ENCODE measurements around the gene ALG2. TPM values are rescaled to one million over a fixed set of nuclear protein-coding genes. Genes with fewer than 3 reads are reported as not detected.

Gene ALG2
- total RNA-seq, 1 donor from 2014 or later: 35.4 TPM

- ATAC-seq: no peak
- Histone ChIP-seq H3K4me3 (no peak overlapping the region), H3K4me1 (peaks cover 7% of the 10 kb centered on the region), H3K36me3 (no peaks in the 10 kb centered on the region), H3K27ac (no peak overlapping the region), H3K27me3 (ENCODE audit: low read depth) (no peaks in the 10 kb centered on the region), H3K9me3 (no peaks in the 10 kb centered on the region)
- no peak for DNase-seq
- intact Hi-C loops (cut with DNase I): no loop called here
- no peak for TF ChIP-seq CTCF (IDR thresholded peaks at IDR 0.05)
Observed at GRCh38 chr9:99255651-99256050, 33.9 kb upstream of the ALG2 start.

DNA sequence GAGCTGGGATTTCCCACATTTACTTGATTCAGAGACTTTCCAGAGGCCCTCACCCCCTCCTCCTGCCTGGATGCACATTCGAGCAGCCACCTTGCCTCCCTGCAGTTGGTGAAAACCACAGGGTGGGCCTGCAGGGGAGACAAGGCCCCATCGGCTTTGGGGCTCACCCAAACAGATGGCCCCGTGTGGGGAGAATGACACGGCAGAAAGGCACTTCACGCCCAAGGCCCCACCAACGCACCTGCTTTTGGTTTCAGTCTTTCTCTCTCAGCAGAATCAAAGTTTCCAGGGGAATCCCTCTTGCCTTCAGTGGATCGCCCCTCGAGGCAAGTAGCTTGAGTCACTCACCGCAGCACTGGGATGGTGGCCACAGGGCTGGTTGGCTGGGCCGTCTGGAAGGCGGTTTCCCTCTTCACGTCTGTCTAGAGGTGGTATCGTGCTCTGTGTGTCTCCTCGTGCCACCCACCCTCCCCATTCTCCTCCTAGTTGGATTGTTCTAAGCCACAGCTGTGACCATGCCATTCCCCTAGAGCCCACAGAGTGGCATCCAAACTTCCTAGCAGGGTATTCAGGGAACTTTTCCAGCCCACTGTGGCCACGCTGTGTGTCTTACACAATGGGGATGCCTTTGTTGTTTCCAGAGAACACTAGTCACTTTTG, 32.2 kb upstream of the ALG2 start:
- H3K4me3 ChIP-seq: no peak overlapping the region
- peak in 1 of 2 donors; percentile 11 for ATAC-seq

DNA sequence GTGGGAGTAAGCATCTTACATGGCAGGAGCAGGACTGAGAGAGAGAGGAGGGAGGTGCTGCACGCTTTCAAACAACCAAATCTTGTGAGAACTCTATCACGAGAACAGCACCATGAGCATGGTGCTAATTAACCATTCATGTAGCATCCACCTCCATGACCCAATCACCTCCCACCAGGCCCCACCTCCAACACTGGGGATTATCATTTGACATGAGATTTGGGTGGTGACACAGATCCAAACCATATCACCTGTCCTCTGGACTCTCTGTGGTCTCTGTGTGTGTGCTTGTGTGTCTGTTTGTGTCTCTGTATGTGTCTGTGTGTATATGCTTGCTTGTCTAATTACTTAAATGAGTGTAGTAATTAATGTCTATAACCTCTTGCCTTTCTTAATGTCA, 31.4 kb upstream of the ALG2 start:
- intact Hi-C loops (cut with DNase I): no loop called here
- Histone ChIP-seq H3K4me1 (no peaks in the 10 kb centered on the region), H3K27ac (no peak overlapping the region), H3K4me3 (no peak overlapping the region), H3K27me3 (ENCODE audit: low read depth) (no peaks in the 10 kb centered on the region), H3K36me3 (no peaks in the 10 kb centered on the region), H3K9me3 (no peaks in the 10 kb centered on the region)
- ATAC-seq (no peak), DNase-seq (no peak)
- TF ChIP-seq CTCF (IDR thresholded peaks at IDR 0.05): no peak

More for the DNA sequence above, 32.2 kb upstream of the ALG2 start:
- Histone ChIP-seq H3K36me3 (no peaks in the 10 kb centered on the region), H3K27ac (no peak overlapping the region), H3K27me3 (ENCODE audit: low read depth) (no peaks in the 10 kb centered on the region), H3K9me3 (no peaks in the 10 kb centered on the region), H3K4me1 (no peaks in the 10 kb centered on the region)
- TF ChIP-seq CTCF (IDR thresholded peaks at IDR 0.05): no peak
- intact Hi-C loops (cut with DNase I): no loop called here
- DNase-seq: no peak

DNA sequence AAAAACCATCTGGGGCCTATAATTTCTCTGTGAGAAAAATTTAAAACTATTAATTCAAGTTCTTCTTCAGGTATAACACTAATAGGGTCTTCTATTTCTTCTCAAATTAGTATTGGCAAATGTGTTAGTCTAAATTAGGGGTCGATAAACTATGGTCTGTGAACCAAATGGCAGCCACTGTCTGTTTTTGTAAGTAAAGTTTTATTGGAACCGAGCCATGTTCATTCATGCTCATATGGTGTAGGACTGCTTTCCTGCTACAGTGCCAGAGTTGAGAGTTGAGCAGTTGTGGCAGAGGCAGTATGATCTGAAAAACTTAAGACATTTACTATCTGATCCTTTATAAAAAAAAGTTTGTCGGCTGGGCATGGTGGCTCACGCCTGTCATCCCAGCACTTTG, 29.4 kb upstream of the ALG2 start:
- Histone ChIP-seq H3K9me3 (no peaks in the 10 kb centered on the region), H3K4me3 (no peak overlapping the region), H3K36me3 (no peaks in the 10 kb centered on the region), H3K4me1 (no peaks in the 10 kb centered on the region), H3K27me3 (ENCODE audit: low read depth) (no peaks in the 10 kb centered on the region), H3K27ac (no peak overlapping the region)
- no peak for TF ChIP-seq CTCF (IDR thresholded peaks at IDR 0.05)
- ATAC-seq (no peak), DNase-seq (no peak)
- intact Hi-C loops (cut with DNase I): no loop called here

- Histone ChIP-seq H3K27ac (no peak overlapping the region), H3K36me3 (no peaks in the 10 kb centered on the region), H3K4me3 (no peak overlapping the region), H3K9me3 (no peaks in the 10 kb centered on the region), H3K27me3 (ENCODE audit: low read depth) (no peaks in the 10 kb centered on the region), H3K4me1 (no peaks in the 10 kb centered on the region)
- TF ChIP-seq CTCF (IDR thresholded peaks at IDR 0.05): no peak
- ATAC-seq (no peak), DNase-seq (no peak)
- intact Hi-C loops (cut with DNase I): no loop called here
Observed at GRCh38 chr9:99249619-99250018, 27.9 kb upstream of the ALG2 start.

All from lower lobe of right lung (tissue), 2 donors.